GM12878 (cell line): ENCODE measurements around the gene USP17L27. TPM values are rescaled to one million over a fixed set of nuclear protein-coding genes. Genes with fewer than 3 reads are reported as not detected.
"Not testable (repeated sequence)": the region's sequence is repeated elsewhere in the genome, so short reads cannot be mapped to it uniquely, and the experiment has no call there.

Experiments used
- ATAC-seq: fragments of 200-7000 bp; cut with Tn5 transposase; 3 replicates; pipeline ENCODE4 v1.9.1; 2020; ENCODE audit warnings: mild to moderate bottlenecking, moderate library complexity
- Bru-seq: library from RNA; stranded (reverse); fragments of 400-500 nt; gene quantifications from one replicate; lab custom pipeline; 2021; lab: Mats Ljungman, UMichigan
- BruChase-seq, 2 experiments: library from RNA; stranded (reverse); fragments of 400-500 nt; gene quantifications; one replicate each; lab custom pipeline; 2021; lab: Mats Ljungman, UMichigan
- BruUV-seq: library from RNA; stranded (reverse); fragments of 400-500 nt; replicated peaks from 2 replicates; lab custom pipeline; 2021; lab: Mats Ljungman, UMichigan
- CTCF ChIA-PET: fragments of 300-600 bp; sonication (Branson Sonifier 250); formaldehyde crosslinking; extraction: SDS; loops from one replicate; lab custom pipeline; 2021; ENCODE audit warnings: inconsistent platforms; lab: Yijun Ruan, JAX
- POLR2A ChIA-PET: fragments of 350-600 bp; formaldehyde crosslinking; extraction: SDS; loops from one replicate; lab custom pipeline; 2021; ENCODE audit warnings: inconsistent platforms; lab: Charles Lee
- RAD21 ChIA-PET: fragments of 300-600 bp; sonication (Branson Sonifier 250); formaldehyde crosslinking; loops from one replicate; lab custom pipeline; 2023; ENCODE audit warnings: antibody characterized with exemption; ENCODE audit not compliant: unreplicated experiment; lab: Charles Lee
- SMC1A ChIA-PET: fragments of 300-600 bp; sonication (Branson Sonifier 250); formaldehyde crosslinking; loops from one replicate; lab custom pipeline; 2023; ENCODE audit not compliant: unreplicated experiment, uncharacterized antibody; lab: Charles Lee
- DNase-seq: peaks from one replicate; pipeline ENCODE4 v3.0.0-alpha.2; 2011; ENCODE audit warnings: low read depth, low spot score
- FAIRE-seq: peaks from 3 replicates; lab custom pipeline; 2011; peaks lifted over from hg19 to GRCh38; lab: Jason Lieb, UNC
- H2AFZ ChIP-seq: 2 replicates; pipeline ENCODE4 v1.6.0; 2011; ENCODE audit warnings: low read depth, low read length, control low read depth; ENCODE audit not compliant: control insufficient read depth
- H3K27ac ChIP-seq: 2 replicates; pipeline ENCODE4 v1.5.1; 2011; ENCODE audit warnings: control low read depth; ENCODE audit not compliant: control insufficient read depth, insufficient read depth
- H3K27me3 ChIP-seq, 2 experiments: replicated peaks in 1 of 2; 2 replicates each; pipeline versions ENCODE4 v1.6.0 to v1.6.1; 2011; ENCODE audit warnings: low read length in 1 of 2; ENCODE audit not compliant: control insufficient read depth in 2 of 2, insufficient read depth in 2 of 2
- H3K36me3 ChIP-seq, 2 experiments: 2 replicates each; pipeline ENCODE4 v1.5.1; 2011; ENCODE audit warnings: low read length in 1 of 2; ENCODE audit not compliant: control insufficient read depth in 2 of 2, insufficient read depth in 2 of 2
- H3K4me1 ChIP-seq: 2 replicates; pipeline ENCODE4 v1.6.1; 2011; ENCODE audit warnings: mild to moderate bottlenecking, low read length, moderate library complexity, mixed read lengths; ENCODE audit not compliant: control insufficient read depth, insufficient read depth
- H3K4me2 ChIP-seq: 2 replicates; pipeline ENCODE4 v1.6.0; 2011; ENCODE audit warnings: control low read depth; ENCODE audit not compliant: control insufficient read depth, insufficient read depth
- H3K4me3 ChIP-seq: fragments of 200-600 bp; sonication (generic); 2 replicates; pipeline ENCODE4 v1.5.1; 2016
- H3K79me2 ChIP-seq: 2 replicates; pipeline ENCODE4 v1.6.0; 2011; ENCODE audit warnings: low read length; ENCODE audit not compliant: control insufficient read depth, insufficient read depth
- H3K9ac ChIP-seq: 2 replicates; pipeline ENCODE4 v1.8.0; 2011; ENCODE audit warnings: low read length, control low read depth, mixed read lengths; ENCODE audit not compliant: control insufficient read depth, insufficient read depth
- H3K9me3 ChIP-seq: replicated peaks from 3 replicates; pipeline ENCODE4 v1.5.1; 2011; ENCODE audit warnings: mild to moderate bottlenecking, low read length; ENCODE audit not compliant: control insufficient read depth, insufficient read depth
- H4K20me1 ChIP-seq: 2 replicates; pipeline ENCODE4 v1.6.0; 2011; ENCODE audit not compliant: control insufficient read depth, insufficient read depth
- WGBS: methylation state at CpG from one replicate; pipeline ENCODE4 v1.1.6; 2016; ENCODE audit warnings: low lambda C conversion rate; ENCODE audit not compliant: insufficient replicate concordance, insufficient coverage; ENCODE audit errors: missing lambda C conversion rate; 5-methylcytosine and 5-hydroxymethylcytosine counted together
- in situ Hi-C: fragments of 300-500 bp; cut with MboI; formaldehyde crosslinking; loops from 9 replicates; pipeline ENCODE4 v1.14.3; 2018; ENCODE audit warnings: mixed read lengths
- intact Hi-C: fragments of 100-400 bp; cut with micrococcal nuclease; formaldehyde crosslinking; loops from one replicate; pipeline ENCODE4 v1.14.2; 2022; ENCODE audit not compliant: unreplicated experiment
- long read RNA-seq, 2 experiments: library from polyadenylated mRNA; unstranded; transcript quantifications; one replicate each; pipeline ENCODE4 v2.0.0, GENCODE V29; 2019 to 2020
- polyA minus RNA-seq, 3 experiments: library from RNA; depleted of rRNA, polyadenylated mRNA; stranded (reverse); fragments of >200 nt; gene quantifications; 2 replicates each; pipeline ENCODE4 v1.2.3, GENCODE V29; 2011
- polyA plus RNA-seq, 11 experiments: library from polyadenylated mRNA; depleted of rRNA in 4 of 11; unstranded in 6 of 11; stranded (reverse) in 5 of 11; fragments of >200 nt; fragmentation: Nextera tagmentation in 4 of 11; fragmentation: Illumina TruSeq in 1 of 11; extraction: Ambion mirVana in 4 of 11; extraction: Trizol in 1 of 11; gene quantifications; 1 replicate in 1 of 11; 2 replicates in 10 of 11; pipeline versions ENCODE4 v1.2.1 to v1.2.3, GENCODE V29; 2011 to 2016; ENCODE audit warnings: inconsistent platforms in 2 of 11, missing spikeins in 2 of 11, low read depth in 1 of 11
- total RNA-seq, 4 experiments: library from RNA; depleted of rRNA in 3 of 4; stranded (reverse); fragments of >200 nt in 3 of 4; fragmentation: Illumina TruSeq in 1 of 4; extraction: Trizol in 1 of 4; gene quantifications; 2 replicates each; pipeline versions ENCODE4 v1.2.1 to v1.2.3, GENCODE V29; 2013 to 2021

Gene USP17L27, protein sequence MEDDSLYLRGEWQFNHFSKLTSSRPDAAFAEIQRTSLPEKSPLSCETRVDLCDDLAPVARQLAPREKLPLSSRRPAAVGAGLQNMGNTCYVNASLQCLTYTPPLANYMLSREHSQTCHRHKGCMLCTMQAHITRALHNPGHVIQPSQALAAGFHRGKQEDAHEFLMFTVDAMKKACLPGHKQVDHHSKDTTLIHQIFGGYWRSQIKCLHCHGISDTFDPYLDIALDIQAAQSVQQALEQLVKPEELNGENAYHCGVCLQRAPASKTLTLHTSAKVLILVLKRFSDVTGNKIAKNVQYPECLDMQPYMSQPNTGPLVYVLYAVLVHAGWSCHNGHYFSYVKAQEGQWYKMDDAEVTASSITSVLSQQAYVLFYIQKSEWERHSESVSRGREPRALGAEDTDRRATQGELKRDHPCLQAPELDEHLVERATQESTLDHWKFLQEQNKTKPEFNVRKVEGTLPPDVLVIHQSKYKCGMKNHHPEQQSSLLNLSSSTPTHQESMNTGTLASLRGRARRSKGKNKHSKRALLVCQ
- total RNA-seq (2013; cell fraction: nucleolus; rRNA removed), result not detected in 2 replicates
- total RNA-seq (2014; rRNA removed) (not detected in 2 replicates), total RNA-seq (2014; rRNA removed; fragmentation: Illumina TruSeq; extraction: Trizol) (not detected in 2 replicates), total RNA-seq (2021) (not detected in 2 replicates), polyA plus RNA-seq (2011; rRNA removed) (not detected in 2 replicates), polyA plus RNA-seq (2014; fragmentation: Illumina TruSeq; extraction: Trizol) (not detected in 2 replicates), polyA plus RNA-seq (2014; fragmentation: Nextera tagmentation; extraction: Ambion mirVana) (not detected), polyA plus RNA-seq (2014; rRNA removed) (not detected in 2 replicates), polyA plus RNA-seq (2016; fragmentation: Nextera tagmentation; extraction: Ambion mirVana) (not detected), polyA minus RNA-seq (2011; rRNA and poly(A)+ RNA removed) (not detected in 2 replicates), Bru-seq, nascent RNA (not detected), BruChase-seq, experiment 1, labeled RNA remaining after a 6-hour chase (not detected), BruChase-seq, experiment 2, labeled RNA remaining after a 2-hour chase (not detected)
- not detected for polyA plus RNA-seq (2011; ENCODE audit: low read depth)
- not detected in 2 replicates for polyA plus RNA-seq (2011; cell fraction: cytosol; rRNA removed)
- not detected in 2 replicates for polyA plus RNA-seq (2011; cell fraction: nucleus; rRNA removed)
- not detected in 2 replicates for polyA plus RNA-seq (2012)
- not detected in 2 replicates for polyA minus RNA-seq (2011; cell fraction: cytosol; rRNA and poly(A)+ RNA removed)
- polyA minus RNA-seq (2011; cell fraction: nucleus; rRNA and poly(A)+ RNA removed), result not detected in 2 replicates
- long read RNA-seq, experiment 1, result 0 reads
- long read RNA-seq, experiment 2, result 0 reads

DNA sequence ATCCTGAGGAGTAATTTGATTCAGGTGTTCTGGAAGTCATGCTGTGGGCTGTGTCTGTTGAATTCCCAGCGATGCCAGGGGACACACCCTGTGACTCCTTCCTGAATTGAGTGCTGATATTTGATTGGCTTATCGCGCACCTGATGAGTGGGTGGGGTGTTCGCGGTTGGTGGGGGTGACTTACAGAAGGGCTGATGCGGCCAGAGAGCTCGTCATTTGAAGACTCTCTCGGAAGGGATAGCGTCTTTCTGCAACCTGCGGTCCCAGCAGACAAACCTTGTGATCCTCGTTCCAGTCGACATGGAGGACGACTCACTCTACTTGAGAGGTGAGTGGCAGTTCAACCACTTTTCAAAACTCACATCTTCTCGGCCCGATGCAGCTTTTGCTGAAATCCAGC is at the start of gene USP17L27:
USP17L27 (plus strand) TSS at position 301 of the 400 bp plus-strand sequence; CDS start at position 301, 0 bp downstream.
- CTCF ChIA-PET, H3K27ac ChIP-seq, H3K4me3 ChIP-seq, BruUV-seq, RAD21 ChIA-PET, H2AFZ ChIP-seq, in situ Hi-C loops, ATAC-seq, H3K27me3 ChIP-seq, H3K79me2 ChIP-seq, H4K20me1 ChIP-seq, DNase-seq, H3K9ac ChIP-seq, H3K9me3 ChIP-seq, intact Hi-C loops, H3K4me1 ChIP-seq, FAIRE-seq, POLR2A ChIA-PET, H3K36me3 ChIP-seq, SMC1A ChIA-PET, H3K4me2 ChIP-seq: not testable (repeated sequence)
- WGBS, result no CpG with 5 or more reads among the region's 15 CpGs

DNA sequence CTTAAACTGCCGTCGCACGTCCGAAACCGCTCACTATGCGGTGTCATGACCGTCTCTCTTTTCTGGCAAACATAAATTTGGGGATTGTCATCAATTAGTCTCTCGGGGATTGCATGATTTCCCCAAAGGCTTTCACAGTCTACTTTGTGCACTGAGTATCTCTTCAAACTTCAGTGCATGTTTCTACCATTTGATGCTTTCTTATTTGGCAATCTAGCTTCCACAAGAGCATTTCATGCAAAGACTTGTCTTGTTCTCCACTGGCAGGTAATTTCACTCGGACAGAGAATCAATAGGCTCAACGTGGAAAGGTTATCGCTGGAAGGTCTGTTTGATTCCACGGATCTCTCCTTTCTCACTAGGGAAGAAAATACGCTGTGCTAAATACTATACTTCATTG is 19.8 kb upstream of the USP17L27 start:
- CTCF ChIA-PET, intact Hi-C loops: not testable (repeated sequence)

GRCh38 chr4:9324865-9325264 is 19.1 kb upstream of the USP17L27 start, which contains the start of gene USP17L24:
Gene USP17L24, plus strand, starts transcription at chr4:9325165. Its CDS starts 0 bp downstream, at chr4:9325165.
- ATAC-seq, in situ Hi-C loops, CTCF ChIA-PET, H3K36me3 ChIP-seq, DNase-seq, FAIRE-seq, H3K4me3 ChIP-seq, intact Hi-C loops, SMC1A ChIA-PET, H4K20me1 ChIP-seq, H3K9me3 ChIP-seq, POLR2A ChIA-PET, H2AFZ ChIP-seq, H3K4me2 ChIP-seq, BruUV-seq, RAD21 ChIA-PET, H3K79me2 ChIP-seq, H3K27me3 ChIP-seq, H3K9ac ChIP-seq, H3K27ac ChIP-seq, H3K4me1 ChIP-seq: not testable (repeated sequence)
- WGBS, result no CpG with 5 or more reads among the region's 15 CpGs

More for the DNA sequence above, 19.8 kb upstream of the USP17L27 start:
- H3K4me3 ChIP-seq, H3K79me2 ChIP-seq, H3K9ac ChIP-seq, ATAC-seq, DNase-seq, SMC1A ChIA-PET, H3K27me3 ChIP-seq, H3K4me1 ChIP-seq, RAD21 ChIA-PET, in situ Hi-C loops, H2AFZ ChIP-seq, FAIRE-seq, H3K9me3 ChIP-seq, H3K36me3 ChIP-seq, BruUV-seq, H3K27ac ChIP-seq, POLR2A ChIA-PET, H4K20me1 ChIP-seq, H3K4me2 ChIP-seq: not testable (repeated sequence)
- 26% methylated on average over 4 of the region's 13 CpGs for WGBS
